ENCODE results near the gene KCNJ11.

- no peak for TF ChIP-seq POLR2AphosphoS5 (IDR thresholded peaks at IDR 0.05; ENCODE audit: insufficient read depth, low read depth, low read length)
- TF ChIP-seq CTCF (IDR thresholded peaks at IDR 0.05; ENCODE audit: extremely low read depth in 1 of 2, insufficient read depth in 1 of 2, low read depth in 1 of 2, low read length in 2 of 2): no peak
- TF ChIP-seq POLR2A (IDR thresholded peaks at IDR 0.05; ENCODE audit: low read depth, low read length): no peak
- TF ChIP-seq EZH2 (IDR thresholded peaks at IDR 0.05; ENCODE audit: borderline replicate concordance, low read depth, low read length, severe bottlenecking): no peak
- no peak for TF ChIP-seq MYC (IDR thresholded peaks at IDR 0.05; ENCODE audit: low read depth, low read length)
- TF ChIP-seq, protein P1, sequence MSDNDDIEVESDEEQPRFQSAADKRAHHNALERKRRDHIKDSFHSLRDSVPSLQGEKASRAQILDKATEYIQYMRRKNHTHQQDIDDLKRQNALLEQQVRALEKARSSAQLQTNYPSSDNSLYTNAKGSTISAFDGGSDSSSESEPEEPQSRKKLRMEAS (IDR thresholded peaks at IDR 0.05; ENCODE audit: insufficient read depth, insufficient read length): no peak
These were observed 17.0 kb upstream of the KCNJ11 start for GRCh38 chr11:17405232-17406005.

All from endothelial cell of umbilical vein (primary cell).